ENCODE measurements around the gene RASAL3.
"Not testable (repeated sequence)": the region's sequence is repeated elsewhere in the genome, so short reads cannot be mapped to it uniquely, and the experiment has no call there.

The RASAL3 gene

DNA sequence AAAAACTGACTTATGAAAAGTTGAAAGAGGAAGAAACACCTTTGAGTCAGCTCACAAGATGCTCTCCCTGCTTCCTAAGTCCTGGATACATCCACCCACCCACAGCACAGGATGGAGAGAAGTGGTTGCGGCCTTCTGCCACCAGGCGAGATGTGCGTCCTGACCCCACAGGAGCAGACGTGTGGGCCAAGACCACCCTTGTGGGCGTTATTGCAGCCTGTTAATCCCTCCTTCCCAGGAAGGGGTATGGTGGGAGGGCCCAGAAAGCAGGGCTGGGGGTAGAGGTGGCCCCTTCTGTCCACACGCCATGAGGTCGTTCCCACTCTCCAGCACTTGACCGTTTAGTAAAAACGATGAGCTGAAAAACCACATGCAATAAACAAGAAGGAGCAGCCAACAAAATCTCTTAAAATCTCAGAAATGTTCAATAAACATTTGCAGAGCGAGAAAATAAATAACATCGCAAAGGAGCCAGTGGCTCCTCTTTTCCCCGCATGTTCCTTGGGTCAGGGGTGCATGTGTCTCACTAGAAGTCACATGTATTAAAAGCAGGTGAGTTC, 43.1 kb downstream of the RASAL3 start:
- in situ Hi-C loops (cut with MboI; ENCODE audit: low sequenced_read_pairs): no loop called here

DNA sequence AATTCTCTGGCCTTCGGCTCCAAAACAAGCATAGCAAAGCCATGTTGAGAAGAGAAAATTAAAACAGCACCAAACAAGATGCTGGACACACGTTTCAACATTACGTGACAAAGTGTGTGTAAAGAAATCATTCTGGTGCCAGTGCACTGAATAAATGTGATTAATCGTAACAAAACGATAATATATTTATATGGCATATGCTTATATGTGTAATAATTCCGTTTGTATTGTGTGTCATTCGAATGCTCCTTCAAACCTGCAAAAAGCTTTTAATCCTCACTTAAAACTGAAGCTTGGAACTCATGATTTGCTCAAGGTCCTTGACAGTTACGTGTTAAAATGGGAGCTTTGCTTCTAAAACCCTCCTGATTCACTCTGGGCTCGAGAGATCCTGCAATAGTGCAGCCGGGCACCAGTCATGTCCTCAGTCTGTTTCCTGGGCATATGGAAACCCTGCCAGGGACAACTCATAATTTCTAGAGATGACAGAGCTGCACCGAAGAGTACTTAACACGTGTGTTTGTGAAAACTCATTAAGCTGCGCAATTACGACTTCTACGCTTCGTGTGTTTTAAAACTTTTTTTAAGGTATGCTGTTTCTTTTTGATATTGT, 44.8 kb downstream of the RASAL3 start:
- in situ Hi-C loops (cut with MboI; ENCODE audit: low sequenced_read_pairs): no loop called here

DNA sequence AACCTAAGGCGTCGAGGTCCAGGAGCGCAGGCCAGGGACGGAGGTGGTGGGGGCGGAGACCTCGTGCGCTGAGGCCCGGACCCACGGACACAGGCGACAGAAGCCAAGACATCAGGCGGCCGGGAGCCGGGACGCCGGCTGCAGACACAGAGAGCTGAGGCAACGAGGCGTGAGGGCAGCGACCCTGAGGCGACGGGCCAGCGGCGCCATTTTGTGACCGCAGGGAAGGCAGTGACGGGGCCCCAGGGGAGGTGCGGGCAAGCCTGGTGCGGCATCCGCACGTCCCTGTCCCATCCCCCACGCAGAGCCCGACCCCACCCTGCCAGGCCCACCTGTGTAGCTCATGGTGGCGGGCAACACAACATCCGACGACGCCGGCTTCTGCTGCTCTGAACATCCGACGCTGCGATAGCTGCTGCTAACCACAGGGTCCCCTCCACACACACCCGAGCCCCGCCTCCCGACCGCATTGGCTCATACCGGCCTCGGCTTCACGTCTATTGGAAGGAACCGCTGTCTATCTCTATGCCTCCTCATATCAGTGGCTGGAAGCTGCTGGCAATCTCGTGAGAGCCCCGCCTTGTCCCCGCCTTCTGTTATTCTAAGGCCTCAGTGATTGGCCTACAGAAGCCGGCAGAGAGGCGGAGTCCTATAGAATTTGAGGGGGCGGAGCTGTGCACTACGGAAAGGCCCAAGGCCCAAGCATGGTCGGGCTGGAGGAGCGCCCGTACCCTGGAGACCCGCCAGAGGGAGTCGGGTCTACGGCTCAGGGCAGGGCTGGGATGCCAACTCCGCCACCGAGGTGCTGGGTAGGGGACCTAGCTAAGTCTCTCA, 45.5 kb downstream of the RASAL3 start, which contains the start of gene AKAP8L:
TSS of gene AKAP8L (minus strand) at position 410 of the 834 bp plus-strand sequence. CDS start at position 345, 65 bp downstream.
- in situ Hi-C loops (cut with MboI; ENCODE audit: low sequenced_read_pairs): no loop called here

DNA sequence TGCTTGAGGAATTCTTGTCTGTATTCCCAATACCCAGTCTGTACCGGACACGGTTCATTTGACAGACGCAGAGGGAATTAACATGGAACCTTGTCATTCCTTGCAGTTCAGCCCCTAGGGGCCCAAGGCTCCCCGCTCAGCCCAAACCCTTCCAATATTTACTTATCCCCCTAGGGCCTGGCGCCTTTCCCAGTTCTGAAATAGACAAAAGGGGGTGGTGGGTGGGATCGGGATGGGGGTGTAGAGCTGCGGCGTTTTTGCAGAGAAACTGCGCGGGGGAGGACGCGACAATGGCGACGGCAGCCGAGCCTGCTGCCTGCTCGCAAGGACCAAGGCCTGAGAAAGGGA, 46.1 kb downstream of the RASAL3 start:
- in situ Hi-C loops (cut with MboI; ENCODE audit: low sequenced_read_pairs): no loop called here

DNA sequence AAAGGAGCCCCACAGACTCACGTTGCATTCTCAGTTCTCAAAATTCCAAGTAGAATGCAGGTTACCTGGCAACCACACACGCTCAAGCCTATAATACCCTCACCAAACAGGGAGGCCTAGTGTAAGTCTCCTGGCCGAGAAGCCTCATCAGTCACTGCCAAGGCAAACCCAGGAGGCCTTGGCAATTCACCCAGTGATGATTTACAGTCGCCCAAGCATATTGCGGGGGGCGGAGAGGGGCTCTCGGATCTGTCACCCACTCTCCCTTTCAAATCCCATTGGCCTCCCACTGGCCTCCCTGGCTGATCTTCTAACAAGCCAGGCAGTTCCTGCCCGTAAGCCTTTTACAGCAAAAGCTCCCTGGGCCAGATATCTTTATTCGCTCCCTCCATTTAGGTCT, 46.6 kb downstream of the RASAL3 start:
- in situ Hi-C loops (cut with MboI; ENCODE audit: low sequenced_read_pairs): no loop called here

DNA sequence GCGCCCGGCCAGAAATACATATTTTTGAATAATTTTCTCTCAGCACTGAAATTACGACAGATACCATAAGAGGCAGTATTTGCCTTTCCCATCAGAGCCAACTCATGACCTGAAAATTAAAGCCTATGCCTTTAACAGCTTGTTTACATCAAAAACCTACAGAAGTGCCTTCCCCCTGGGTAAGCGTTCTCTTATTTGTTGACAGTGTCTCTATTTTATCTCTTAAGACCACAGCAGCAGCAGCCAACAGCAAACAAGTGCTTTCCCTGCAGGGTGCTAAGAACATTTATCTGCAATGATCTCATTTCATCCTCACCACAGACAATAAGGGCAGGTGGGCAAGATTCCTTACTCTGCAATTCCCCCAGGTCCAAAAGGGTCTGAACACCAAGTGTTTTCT, 51.5 kb downstream of the RASAL3 start:
- in situ Hi-C loops (cut with MboI; ENCODE audit: low sequenced_read_pairs): no loop called here

DNA sequence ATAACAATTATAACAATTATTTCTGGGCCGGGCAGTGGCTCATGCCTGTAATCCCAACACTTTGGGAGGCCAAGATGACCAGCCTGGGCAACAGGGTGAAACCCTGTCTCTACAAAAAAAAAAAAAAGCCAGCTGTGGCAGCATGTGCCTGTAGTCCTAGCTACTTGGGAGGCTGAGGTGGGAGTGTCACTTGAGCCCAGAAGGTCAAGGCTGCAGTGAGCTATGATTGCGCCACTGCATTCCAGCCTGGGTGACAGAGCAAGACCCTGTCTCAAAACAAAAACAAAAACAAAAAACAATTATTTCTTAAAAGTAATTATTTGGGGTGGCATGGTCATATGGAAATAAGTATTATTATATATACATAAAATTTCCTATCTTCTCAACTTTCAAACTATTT, 53.0 kb downstream of the RASAL3 start:
- in situ Hi-C loops (cut with MboI; ENCODE audit: low sequenced_read_pairs): not testable (repeated sequence)

DNA sequence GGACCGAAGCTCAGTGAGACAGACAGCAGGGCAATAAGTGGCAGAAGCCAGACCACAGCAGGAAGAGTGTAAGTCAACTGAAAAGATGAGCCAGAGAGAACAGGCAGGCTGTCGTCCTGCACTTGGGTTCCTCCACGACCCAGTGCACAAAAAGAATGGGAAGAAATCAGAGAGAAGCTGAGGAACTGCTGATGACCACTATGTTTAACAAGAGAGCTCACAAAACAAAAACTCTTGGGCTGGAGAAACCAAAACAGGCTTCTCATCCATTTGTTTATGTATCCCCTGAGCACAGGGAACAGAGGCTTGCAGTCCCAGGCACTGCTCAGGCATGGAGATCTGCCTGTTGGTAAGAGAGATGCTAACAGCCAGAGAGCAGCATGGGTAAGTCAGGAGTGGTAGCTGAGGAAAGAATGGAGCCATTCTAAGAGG, 59.5 kb downstream of the RASAL3 start:
- in situ Hi-C loops (cut with MboI; ENCODE audit: low sequenced_read_pairs): no loop called here

DNA sequence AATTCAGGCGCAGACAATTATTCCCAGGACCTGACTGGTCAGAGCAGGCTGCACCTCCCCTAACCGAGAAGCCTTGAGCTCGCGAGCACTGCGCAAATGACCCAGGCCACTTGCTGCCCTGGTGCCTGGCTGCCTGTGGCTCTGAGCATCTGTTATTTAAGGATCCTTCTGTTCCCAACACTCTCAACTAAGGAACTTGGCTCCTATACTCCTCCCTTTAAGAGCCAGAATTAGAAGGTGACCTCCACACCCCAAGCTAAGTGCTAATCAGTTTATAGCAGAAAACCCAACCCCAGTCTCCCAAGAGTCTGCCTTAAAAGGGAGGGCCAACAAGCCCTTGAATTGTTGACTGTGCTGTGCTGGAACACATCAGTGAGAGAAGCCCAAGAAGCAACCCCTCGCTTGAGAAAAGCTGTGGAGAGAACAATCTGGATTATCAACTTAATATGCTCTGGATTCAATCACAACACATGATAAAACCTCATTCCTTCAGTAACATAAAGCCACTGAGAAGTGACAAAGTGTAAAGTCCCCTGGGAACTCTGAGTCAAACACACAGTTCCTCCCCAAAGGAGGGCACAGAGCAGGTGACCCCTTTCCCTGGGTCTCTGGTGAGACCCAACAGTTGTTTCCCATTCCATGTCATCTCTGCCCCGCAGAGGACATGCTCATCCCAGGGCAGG, 60.1 kb downstream of the RASAL3 start:
- in situ Hi-C loops (cut with MboI; ENCODE audit: low sequenced_read_pairs): no loop called here

DNA sequence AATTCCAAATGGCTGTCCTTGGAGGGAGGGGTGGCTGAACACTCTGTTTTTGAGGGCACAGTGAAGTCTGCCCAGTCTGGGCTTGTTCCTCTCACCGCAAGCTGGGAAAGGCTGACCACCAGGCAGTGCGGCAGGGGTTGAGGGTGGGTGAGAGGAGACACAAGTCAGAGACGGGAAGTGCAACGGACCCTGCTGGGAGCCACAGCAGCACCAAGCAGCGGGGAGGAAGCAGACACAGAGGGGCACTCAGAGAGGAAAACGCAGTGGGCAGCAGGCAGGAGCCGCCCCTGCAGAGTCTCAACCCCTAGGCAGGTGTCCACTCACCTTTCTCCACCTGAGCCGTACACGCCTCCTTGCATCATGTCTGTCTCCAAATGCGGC, 61.2 kb downstream of the RASAL3 start:
- in situ Hi-C loops (cut with MboI; ENCODE audit: low sequenced_read_pairs): no loop called here

DNA sequence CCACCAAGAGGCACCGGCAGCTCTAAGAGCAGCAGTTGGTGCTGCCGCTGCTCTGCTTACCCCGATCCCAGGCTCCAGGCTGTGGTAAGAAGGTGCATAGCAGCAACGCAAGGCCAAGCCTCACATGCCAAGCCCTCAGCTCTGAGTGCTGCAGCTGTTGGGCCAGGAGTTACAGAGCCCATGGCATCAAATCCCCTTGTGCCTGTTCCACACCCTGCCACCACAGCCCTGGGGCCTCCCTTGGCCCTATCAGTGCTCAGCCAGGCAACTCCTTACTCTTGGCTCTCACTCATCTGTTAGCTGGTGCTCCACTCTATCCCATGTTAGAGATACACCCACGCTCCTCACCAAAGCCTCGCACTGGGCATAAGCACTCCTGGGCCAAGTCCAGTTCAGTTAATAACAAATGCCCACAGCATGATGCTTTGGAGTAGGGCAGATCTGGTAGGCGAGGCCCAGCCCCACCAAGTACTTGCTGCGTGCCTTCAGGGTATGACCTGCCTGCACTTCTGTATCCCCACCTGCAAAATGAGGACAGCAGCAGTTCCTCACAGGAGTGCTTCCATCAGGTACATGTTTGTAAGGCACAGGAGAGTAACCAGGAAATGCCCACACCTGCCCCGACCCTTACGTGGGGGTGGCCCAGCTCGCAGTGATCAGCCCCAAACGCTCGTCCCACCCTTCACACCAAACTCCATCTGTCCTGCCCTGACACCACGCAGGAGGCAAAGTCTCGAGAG, 61.8 kb downstream of the RASAL3 start:
- in situ Hi-C loops (cut with MboI; ENCODE audit: low sequenced_read_pairs): no loop called here
